Fibroblast of the aortic adventitia (primary cell): ENCODE results near the gene FTCD. TPM values are rescaled to one million over a fixed set of nuclear protein-coding genes. Genes with fewer than 3 reads are reported as not detected.

Source experiments
- DNase-seq: peaks from one replicate; pipeline ENCODE4 v3.0.0-alpha.2; 2010; ENCODE audit warnings: low read depth
- H3K4me3 ChIP-seq: 2 replicates; pipeline ENCODE4 v1.5.1; 2011; ENCODE audit warnings: low read depth, mild to moderate bottlenecking, control low read depth, low read length, moderate library complexity
- CTCF ChIP-seq: IDR thresholded peaks from 2 replicates; pipeline ENCODE4 v1.5.1; 2011; ENCODE audit warnings: mild to moderate bottlenecking, low read length, control low read depth, inconsistent platforms; ENCODE audit not compliant: insufficient read depth
- total RNA-seq: library from RNA; depleted of rRNA; stranded (reverse); fragments of >200 nt; gene quantifications from 2 replicates; pipeline ENCODE4 v1.2.3, GENCODE V29; 2012; ENCODE audit warnings: low replicate concordance

Gene FTCD
- total RNA-seq, 1 donor, result 0.27 TPM

GRCh38 chr21:46095083-46095719, 60.2 kb downstream of the FTCD start:
- no peak for DNase-seq
- H3K4me3 ChIP-seq, result no peak overlapping the region
- TF ChIP-seq CTCF, result peak; percentile 27

DNA sequence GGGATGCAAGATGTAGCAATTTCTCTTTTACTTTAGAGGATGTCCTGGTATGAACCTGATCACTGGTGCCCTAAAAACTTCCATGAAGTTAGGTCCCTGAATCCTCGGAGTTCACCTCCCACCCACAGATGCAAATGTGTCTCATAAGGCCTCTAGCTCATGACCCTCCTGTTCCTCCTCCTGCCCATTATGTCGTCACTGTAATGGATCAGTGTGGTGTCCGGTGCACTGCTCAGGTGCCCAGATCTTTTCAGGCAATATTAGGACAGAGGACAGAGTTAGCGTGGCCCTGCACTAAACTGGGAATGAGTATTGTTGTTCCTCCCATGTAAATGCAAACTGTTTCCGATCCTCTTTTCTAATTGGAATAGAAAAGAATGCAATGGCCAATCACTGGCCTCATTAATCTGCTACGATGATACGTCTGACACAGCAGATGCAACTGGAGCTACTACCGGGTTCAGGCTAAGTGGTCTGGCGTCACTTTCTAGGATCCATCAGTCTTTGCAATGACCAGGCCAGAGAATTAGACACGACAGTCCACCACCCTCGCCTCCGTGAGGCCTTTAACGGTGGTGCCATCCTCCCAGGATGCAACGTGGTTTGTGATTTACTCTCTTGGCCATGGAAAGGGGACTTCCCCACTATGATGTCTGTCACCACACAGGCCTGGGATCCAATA, 60.8 kb downstream of the FTCD start:
- H3K4me3 ChIP-seq, result no peak overlapping the region
- no peak for TF ChIP-seq CTCF
- DNase-seq, result no peak

DNA sequence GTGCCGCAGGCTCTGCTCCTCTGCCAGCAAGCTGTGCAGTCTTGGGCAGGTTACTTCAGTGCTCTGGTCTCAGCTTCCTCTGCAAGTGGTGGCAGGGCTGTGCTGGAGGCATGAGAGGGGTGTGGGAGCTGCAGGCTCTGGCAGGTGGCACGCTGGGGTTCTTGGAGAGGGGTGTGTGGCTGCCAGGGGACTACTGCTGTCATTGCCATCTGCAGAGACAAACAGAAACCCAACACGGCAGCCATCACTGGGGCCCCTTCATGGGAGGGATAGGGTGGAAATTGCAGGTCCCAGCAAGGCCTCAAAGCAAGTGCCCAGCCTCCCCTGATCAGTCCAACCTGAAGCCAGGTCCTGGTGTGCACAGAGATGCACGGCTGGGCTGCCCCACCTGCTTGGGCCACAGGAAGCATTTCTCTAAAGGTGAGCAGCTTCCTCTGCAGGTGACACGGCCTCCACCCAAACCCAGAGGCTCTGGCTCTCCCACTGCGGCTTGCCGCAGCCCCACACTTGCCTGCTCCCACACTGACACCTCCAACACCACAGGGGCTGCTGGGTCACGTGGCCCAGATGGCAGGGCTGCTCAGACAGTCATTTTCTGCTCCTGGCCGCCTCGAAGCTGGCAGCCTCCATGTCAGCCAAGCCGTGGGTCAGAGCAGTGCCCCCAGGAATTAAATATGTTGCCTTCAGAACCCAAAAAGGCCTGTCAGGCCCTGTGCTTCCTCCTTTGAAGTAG, 61.5 kb downstream of the FTCD start:
- no peak overlapping the region for H3K4me3 ChIP-seq
- DNase-seq, result no peak
- no peak for TF ChIP-seq CTCF

DNA sequence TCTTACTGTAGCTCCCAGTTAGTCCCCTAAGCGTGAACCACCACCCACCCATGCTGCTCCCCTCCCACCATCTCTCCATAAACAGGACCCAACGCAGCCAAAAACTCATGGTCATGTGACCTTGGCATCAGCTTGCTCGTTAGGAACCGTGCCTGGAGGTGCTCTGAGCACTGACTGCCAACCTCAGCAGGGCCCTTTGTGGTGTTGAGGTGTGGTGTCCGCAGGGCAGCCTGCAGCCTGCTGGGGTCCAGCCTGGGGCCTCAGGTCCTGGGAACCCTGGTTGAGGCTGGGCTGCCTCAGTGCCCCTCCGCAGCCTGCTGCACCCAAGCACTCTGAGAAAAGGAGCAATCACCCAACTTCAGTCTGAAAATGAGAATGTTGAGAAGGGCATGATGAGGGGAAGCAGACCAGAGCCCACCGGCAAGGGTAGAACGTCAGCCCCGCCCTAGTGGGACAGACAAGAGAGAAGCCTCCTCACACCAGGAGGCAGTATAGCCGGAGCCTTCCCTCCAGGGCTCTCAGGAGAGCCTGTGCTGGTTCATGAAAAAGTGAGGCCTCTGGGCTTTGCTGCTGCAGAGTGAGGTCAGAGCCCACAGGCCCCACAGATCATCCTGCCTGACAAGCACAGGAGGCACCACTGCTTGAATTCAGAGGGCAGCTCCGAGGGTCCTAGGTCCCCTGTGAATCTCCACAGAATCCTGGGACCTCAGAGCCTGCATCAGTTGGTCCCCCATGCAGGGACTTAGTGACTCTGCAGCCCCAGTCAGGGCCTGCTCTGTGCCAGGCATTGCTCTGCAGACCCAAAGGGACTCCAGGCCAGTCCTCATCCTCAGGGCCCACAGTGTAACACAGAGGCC, 62.3 kb downstream of the FTCD start:
- DNase-seq, result no peak
- H3K4me3 ChIP-seq, result no peak overlapping the region
- TF ChIP-seq CTCF, result peak; percentile 17

GRCh38 chr21:46092026-46092764, 63.2 kb downstream of the FTCD start:
- H3K4me3 ChIP-seq, result peak overlapping the region; percentile 42
- peak; percentile 97 for DNase-seq
- TF ChIP-seq CTCF, result no peak

DNA sequence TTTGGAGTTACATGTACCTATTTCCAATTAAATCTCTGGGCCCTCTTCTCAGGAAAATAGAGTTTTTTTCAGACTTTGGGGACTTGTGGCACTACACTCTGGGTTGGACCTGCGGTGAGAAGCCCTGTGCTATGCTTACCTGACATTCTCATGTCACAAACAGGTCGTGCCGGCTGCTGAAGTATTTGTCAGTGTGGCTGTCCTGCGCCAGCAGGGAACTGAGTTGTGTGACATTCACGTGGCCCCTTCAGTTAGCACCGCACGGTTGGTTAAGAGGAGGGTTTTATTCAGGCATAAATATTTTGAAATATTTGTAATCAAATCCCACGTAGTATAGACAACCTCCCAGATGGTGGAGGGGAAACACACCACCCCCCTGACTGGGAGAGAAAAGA, 63.8 kb downstream of the FTCD start:
- no peak for TF ChIP-seq CTCF
- no peak for DNase-seq
- no peak overlapping the region for H3K4me3 ChIP-seq
